PFSK-1 (cell line): ENCODE data around the gene FMN1.

Source experiments
- FOXP2 ChIP-seq: optimal IDR thresholded peaks from 2 replicates; pipeline ENCODE3; 2011; ENCODE audit warnings: borderline replicate concordance, control low read depth, inconsistent platforms; ENCODE audit not compliant: insufficient read depth; ENCODE audit errors: extremely low read length, extremely low read depth
- POLR2AphosphoS5 ChIP-seq: IDR thresholded peaks from 2 replicates; pipeline ENCODE4 v1.6.1; 2012; ENCODE audit warnings: low read depth, mild to moderate bottlenecking, control low read depth, low read length, moderate library complexity
- REST ChIP-seq, 2 experiments: IDR thresholded peaks; 2 replicates each; pipeline versions ENCODE4 v1.6.1 to v1.8.0; 2011 to 2012; ENCODE audit warnings: low read depth in 2 of 2, low read length in 2 of 2, control low read depth in 1 of 2, inconsistent platforms in 1 of 2, mild to moderate bottlenecking in 1 of 2, moderate library complexity in 1 of 2; ENCODE audit not compliant: insufficient read depth in 1 of 2
- SIN3A ChIP-seq: IDR thresholded peaks from 2 replicates; pipeline ENCODE4 v1.6.1; 2012; ENCODE audit warnings: mild to moderate bottlenecking, low read length, moderate library complexity, borderline replicate concordance; ENCODE audit not compliant: insufficient read depth
- TAF1 ChIP-seq: IDR thresholded peaks from 2 replicates; pipeline ENCODE4 v1.6.1; 2012; ENCODE audit warnings: low read length, control low read depth, borderline replicate concordance; ENCODE audit not compliant: insufficient read depth

FMN1 gene

DNA sequence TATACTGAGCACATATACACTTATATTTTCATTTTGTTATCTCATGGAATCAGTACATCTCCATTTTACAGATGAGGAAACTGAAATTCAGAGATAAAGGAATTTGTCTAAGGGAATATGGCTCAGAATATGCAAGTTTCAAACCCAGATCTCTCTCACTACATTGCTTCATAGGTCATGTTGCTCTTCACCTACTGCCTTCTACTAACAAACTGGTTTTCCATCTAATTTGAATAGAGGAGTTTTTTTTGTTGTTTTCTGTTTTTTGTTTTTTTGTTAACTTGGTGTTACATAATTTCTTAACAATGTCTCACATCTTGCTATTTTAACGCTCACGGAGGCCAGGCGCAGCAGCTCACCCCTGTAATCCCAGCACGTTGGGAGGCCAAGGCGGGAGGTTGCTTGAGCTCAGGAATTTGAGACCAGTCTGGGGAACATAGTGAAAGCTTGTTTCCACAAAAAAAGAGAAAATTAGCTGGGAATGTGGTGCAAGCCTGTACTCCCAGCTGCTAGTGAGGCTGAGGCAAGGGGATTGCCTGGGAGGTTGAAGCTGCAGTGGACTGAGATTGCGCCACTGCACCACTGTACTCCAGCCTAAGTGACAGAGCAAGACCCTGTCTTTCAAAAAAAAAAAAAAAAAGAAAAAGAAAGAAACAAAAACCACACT, 37.0 kb downstream of the FMN1 start:
- TF ChIP-seq SIN3A (no peak), FOXP2 (no peak), TAF1 (no peak), REST (IDR thresholded peaks at IDR 0.05; ENCODE audit: insufficient read depth in 1 of 2, low read depth in 2 of 2, low read length in 2 of 2) (no peak), POLR2AphosphoS5 (no peak)

GRCh38 chr15:33155691-33156420, 38.7 kb downstream of the FMN1 start:
- no peak for TF ChIP-seq TAF1
- TF ChIP-seq FOXP2: no peak
- TF ChIP-seq REST (IDR thresholded peaks at IDR 0.05; ENCODE audit: insufficient read depth in 1 of 2, low read depth in 2 of 2, low read length in 2 of 2): no peak
- no peak for TF ChIP-seq POLR2AphosphoS5
- TF ChIP-seq SIN3A: no peak

- no peak for TF ChIP-seq REST (IDR thresholded peaks at IDR 0.05; ENCODE audit: insufficient read depth in 1 of 2, low read depth in 2 of 2, low read length in 2 of 2)
- TF ChIP-seq POLR2AphosphoS5: no peak
- TF ChIP-seq SIN3A: no peak
- TF ChIP-seq FOXP2: no peak
- no peak for TF ChIP-seq TAF1
These were observed 40.0 kb downstream of the FMN1 start for GRCh38 chr15:33154351-33155166.

DNA sequence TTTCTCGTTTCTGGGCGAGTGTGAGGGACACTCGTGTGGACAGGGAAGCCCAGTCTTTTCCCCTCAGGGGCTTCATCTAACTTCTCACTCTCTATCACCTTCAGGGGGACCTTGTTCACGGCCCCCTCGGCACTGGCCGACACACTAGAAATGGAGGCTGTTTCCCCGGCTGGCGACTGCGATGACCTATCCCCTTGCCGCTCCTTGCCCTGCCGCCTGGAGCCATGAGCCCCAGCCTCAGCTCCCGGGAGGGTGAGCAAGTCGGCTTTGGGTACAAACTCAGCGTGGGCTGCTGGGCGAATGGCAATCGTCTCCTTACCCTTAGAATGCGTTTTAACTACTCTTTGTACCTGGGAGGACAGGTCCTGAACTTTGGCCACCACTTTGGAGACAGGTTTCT, 41.0 kb downstream of the FMN1 start:
- no peak for TF ChIP-seq TAF1
- no peak for TF ChIP-seq REST (IDR thresholded peaks at IDR 0.05; ENCODE audit: insufficient read depth in 1 of 2, low read depth in 2 of 2, low read length in 2 of 2)
- no peak for TF ChIP-seq POLR2AphosphoS5
